HepG2 (cell line): ENCODE results near the gene EMILIN3. TPM values are rescaled to one million over a fixed set of nuclear protein-coding genes. Genes with fewer than 3 reads are reported as not detected.

Experiments
- EEA1 ChIP-seq: sonication (generic); formaldehyde crosslinking; IDR thresholded peaks from 2 replicates; pipeline ENCODE4 v1.5.1; 2020; ENCODE audit warnings: mild to moderate bottlenecking, missing genetic modification reagents, borderline replicate concordance
- ELF3 ChIP-seq: IDR thresholded peaks from 2 replicates; pipeline ENCODE4 v1.6.1; 2016; ENCODE audit warnings: missing genetic modification reagents, missing compliant biosample characterization
- HOXA5 ChIP-seq: sonication (generic); formaldehyde crosslinking; IDR thresholded peaks from 2 replicates; pipeline ENCODE4 v1.4.0; 2020; ENCODE audit warnings: missing genetic modification reagents
- KLF15 ChIP-seq: sonication (generic); formaldehyde crosslinking; IDR thresholded peaks from 2 replicates; pipeline ENCODE4 v1.8.1; 2023; ENCODE audit warnings: borderline replicate concordance, mild to moderate bottlenecking, inconsistent platforms, missing genetic modification reagents, mixed read lengths
- MYNN ChIP-seq: sonication (generic); formaldehyde crosslinking; IDR thresholded peaks from 2 replicates; pipeline ENCODE4 v1.4.0; 2020; ENCODE audit warnings: mild to moderate bottlenecking, low read depth, missing genetic modification reagents
- NFE2L1 ChIP-seq: sonication (generic); formaldehyde crosslinking; IDR thresholded peaks from 2 replicates; pipeline ENCODE4 v1.4.0; 2020; ENCODE audit warnings: missing genetic modification reagents, mild to moderate bottlenecking, borderline replicate concordance
- REPIN1 ChIP-seq: sonication (generic); formaldehyde crosslinking; IDR thresholded peaks from 2 replicates; pipeline ENCODE4 v1.8.0; 2022; ENCODE audit warnings: missing genetic modification reagents, low read depth, mild to moderate bottlenecking, borderline replicate concordance
- SAFB2 ChIP-seq: sonication (generic); formaldehyde crosslinking; IDR thresholded peaks from 2 replicates; pipeline ENCODE4 v1.5.1; 2020; ENCODE audit warnings: missing genetic modification reagents, low read depth, mild to moderate bottlenecking, borderline replicate concordance
- SETDB1 ChIP-seq: sonication (generic); formaldehyde crosslinking; IDR thresholded peaks from 2 replicates; pipeline ENCODE4 v1.5.1; 2020; ENCODE audit warnings: missing genetic modification reagents, mild to moderate bottlenecking, borderline replicate concordance
- SMARCE1 ChIP-seq: fragments of 450-650 bp; IDR thresholded peaks from 2 replicates; pipeline ENCODE4 v1.6.1; 2017; ENCODE audit warnings: borderline replicate concordance
- TBL1XR1 ChIP-seq: fragments of 150-350 bp; IDR thresholded peaks from 2 replicates; pipeline ENCODE4 v1.6.1; 2014; ENCODE audit warnings: borderline replicate concordance, low read length; ENCODE audit not compliant: partially characterized antibody
- THYN1 ChIP-seq: sonication (generic); formaldehyde crosslinking; IDR thresholded peaks from 2 replicates; pipeline ENCODE4 v1.8.1; 2023; ENCODE audit warnings: low read depth, mild to moderate bottlenecking, moderate library complexity, missing genetic modification reagents, borderline replicate concordance
- XBP1 ChIP-seq: sonication (generic); formaldehyde crosslinking; IDR thresholded peaks from 2 replicates; pipeline ENCODE4 v1.5.0; 2020; ENCODE audit warnings: missing genetic modification reagents
- ZBTB4 ChIP-seq: sonication (generic); formaldehyde crosslinking; IDR thresholded peaks from 2 replicates; pipeline ENCODE4 v1.4.0; 2020; ENCODE audit warnings: missing genetic modification reagents, mild to moderate bottlenecking, borderline replicate concordance
- ZFP36L2 ChIP-seq: sonication (generic); formaldehyde crosslinking; IDR thresholded peaks from 2 replicates; pipeline ENCODE4 v1.4.0; 2020; ENCODE audit warnings: missing genetic modification reagents
- ZKSCAN8 ChIP-seq: IDR thresholded peaks from 2 replicates; pipeline ENCODE4 v1.6.1; 2016; ENCODE audit warnings: borderline replicate concordance, missing genetic modification reagents, missing compliant biosample characterization
- ZNF749 ChIP-seq: sonication (generic); formaldehyde crosslinking; IDR thresholded peaks from 2 replicates; pipeline ENCODE4 v1.8.0; 2022; ENCODE audit warnings: mild to moderate bottlenecking, missing genetic modification reagents, moderate library complexity, borderline replicate concordance
- ZSCAN31 ChIP-seq: sonication (generic); formaldehyde crosslinking; IDR thresholded peaks from 2 replicates; pipeline ENCODE4 v1.5.0; 2020; ENCODE audit warnings: low read depth, mild to moderate bottlenecking, missing genetic modification reagents
- polyA plus RNA-seq, 8 experiments: library from polyadenylated mRNA; depleted of rRNA in 3 of 8; stranded (reverse) in 7 of 8; unstranded in 1 of 8; fragments of >200 nt; fragmentation: Illumina TruSeq in 4 of 8; extraction: Trizol in 4 of 8; gene quantifications; 2 replicates each; pipeline versions ENCODE4 v1.2.1 to v1.2.3, GENCODE V29; 2011 to 2016; ENCODE audit warnings: low read depth in 4 of 8, missing spikeins in 1 of 8, mixed read lengths in 1 of 8; ENCODE audit not compliant: insufficient read depth in 1 of 8
- total RNA-seq, 5 experiments: library from RNA; depleted of rRNA; stranded (reverse); fragments of >200 nt; fragmentation: Illumina TruSeq; extraction: Trizol; gene quantifications; 2 replicates each; pipeline ENCODE4 v1.2.3, GENCODE V29; 2016; ENCODE audit warnings: low read depth in 1 of 5
- TF ChIP-seq, protein P1 (sequence below): sonication (generic); formaldehyde crosslinking; conservative IDR thresholded peaks from 2 replicates; pipeline ENCODE4 v1.4.0; 2020; ENCODE audit warnings: missing genetic modification reagents
- TF ChIP-seq, protein P2 (sequence below): sonication (generic); formaldehyde crosslinking; IDR thresholded peaks from 2 replicates; pipeline ENCODE4 v1.9.0; 2021; ENCODE audit warnings: missing genetic modification reagents, mild to moderate bottlenecking, borderline replicate concordance
- TF ChIP-seq, protein P3 (sequence below): sonication (generic); formaldehyde crosslinking; IDR thresholded peaks from 2 replicates; pipeline ENCODE4 v1.9.0; 2021; ENCODE audit warnings: missing genetic modification reagents, borderline replicate concordance

Gene EMILIN3
- total and polyA plus RNA-seq, 2 of the 13 experiments (the other 11 are each of a cell fraction or from before 2014, with no cell fraction given) = 0.25 to 0.29 TPM

DNA sequence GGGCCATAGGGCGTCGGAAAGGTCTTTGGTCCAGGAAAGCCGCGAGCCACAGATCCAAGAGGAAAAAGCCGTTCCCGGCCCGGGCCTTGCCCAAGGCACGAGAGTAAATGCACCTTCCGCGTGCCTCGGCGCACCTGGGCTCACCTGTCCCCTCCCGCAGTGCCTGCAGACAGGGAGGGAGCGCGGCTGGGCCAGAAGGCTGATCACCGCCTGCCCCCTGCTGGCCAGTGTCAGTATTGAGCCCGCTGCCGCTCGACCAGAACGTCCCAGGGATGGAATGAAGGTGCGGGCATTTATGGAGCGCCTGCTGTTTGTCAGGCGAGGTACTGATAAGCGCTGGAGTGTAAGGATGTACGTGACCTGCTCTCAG lies 26.7 kb downstream of the EMILIN3 start (continued):
- TF ChIP-seq ZBTB4 (peak; percentile 93), XBP1 (CRISPR knock-in tag) (no peak), ZKSCAN8 (CRISPR knock-in tag) (peak; percentile 100), MYNN (CRISPR knock-in tag) (peak; percentile 42; the same call in 1 of the 2 replicates), ZSCAN31 (CRISPR knock-in tag) (peak; percentile 68; the same call in 1 of the 2 replicates), REPIN1 (peak; percentile 41; the same call in 1 of the 2 replicates), HOXA5 (CRISPR knock-in tag) (peak; percentile 54; the same call in 1 of the 2 replicates), NFE2L1 (CRISPR knock-in tag) (peak; percentile 41; the same call in 1 of the 2 replicates), SMARCE1 (no peak), TBL1XR1 (no peak), SAFB2 (CRISPR knock-in tag) (peak; percentile 70; the same call in 1 of the 2 replicates), ZFP36L2 (CRISPR knock-in tag) (no peak), EEA1 (CRISPR knock-in tag) (peak; percentile 86; the same call in 1 of the 2 replicates), ELF3 (CRISPR knock-in tag) (peak; percentile 59), SETDB1 (CRISPR knock-in tag) (no peak), THYN1 (CRISPR knock-in tag) (no peak), ZNF749 (0 out of 2 replicates have a peak, but pooled peaks have one; percentile 13), KLF15 (CRISPR knock-in tag) (no peak)
- TF ChIP-seq, protein P1, sequence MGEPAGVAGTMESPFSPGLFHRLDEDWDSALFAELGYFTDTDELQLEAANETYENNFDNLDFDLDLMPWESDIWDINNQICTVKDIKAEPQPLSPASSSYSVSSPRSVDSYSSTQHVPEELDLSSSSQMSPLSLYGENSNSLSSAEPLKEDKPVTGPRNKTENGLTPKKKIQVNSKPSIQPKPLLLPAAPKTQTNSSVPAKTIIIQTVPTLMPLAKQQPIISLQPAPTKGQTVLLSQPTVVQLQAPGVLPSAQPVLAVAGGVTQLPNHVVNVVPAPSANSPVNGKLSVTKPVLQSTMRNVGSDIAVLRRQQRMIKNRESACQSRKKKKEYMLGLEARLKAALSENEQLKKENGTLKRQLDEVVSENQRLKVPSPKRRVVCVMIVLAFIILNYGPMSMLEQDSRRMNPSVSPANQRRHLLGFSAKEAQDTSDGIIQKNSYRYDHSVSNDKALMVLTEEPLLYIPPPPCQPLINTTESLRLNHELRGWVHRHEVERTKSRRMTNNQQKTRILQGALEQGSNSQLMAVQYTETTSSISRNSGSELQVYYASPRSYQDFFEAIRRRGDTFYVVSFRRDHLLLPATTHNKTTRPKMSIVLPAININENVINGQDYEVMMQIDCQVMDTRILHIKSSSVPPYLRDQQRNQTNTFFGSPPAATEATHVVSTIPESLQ (CRISPR knock-in tag) = 0 out of 2 replicates have a peak, but pooled peaks have one; percentile 70
- TF ChIP-seq, protein P2, sequence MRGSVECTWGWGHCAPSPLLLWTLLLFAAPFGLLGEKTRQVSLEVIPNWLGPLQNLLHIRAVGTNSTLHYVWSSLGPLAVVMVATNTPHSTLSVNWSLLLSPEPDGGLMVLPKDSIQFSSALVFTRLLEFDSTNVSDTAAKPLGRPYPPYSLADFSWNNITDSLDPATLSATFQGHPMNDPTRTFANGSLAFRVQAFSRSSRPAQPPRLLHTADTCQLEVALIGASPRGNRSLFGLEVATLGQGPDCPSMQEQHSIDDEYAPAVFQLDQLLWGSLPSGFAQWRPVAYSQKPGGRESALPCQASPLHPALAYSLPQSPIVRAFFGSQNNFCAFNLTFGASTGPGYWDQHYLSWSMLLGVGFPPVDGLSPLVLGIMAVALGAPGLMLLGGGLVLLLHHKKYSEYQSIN (CRISPR knock-in tag) = no peak
- TF ChIP-seq, protein P3, sequence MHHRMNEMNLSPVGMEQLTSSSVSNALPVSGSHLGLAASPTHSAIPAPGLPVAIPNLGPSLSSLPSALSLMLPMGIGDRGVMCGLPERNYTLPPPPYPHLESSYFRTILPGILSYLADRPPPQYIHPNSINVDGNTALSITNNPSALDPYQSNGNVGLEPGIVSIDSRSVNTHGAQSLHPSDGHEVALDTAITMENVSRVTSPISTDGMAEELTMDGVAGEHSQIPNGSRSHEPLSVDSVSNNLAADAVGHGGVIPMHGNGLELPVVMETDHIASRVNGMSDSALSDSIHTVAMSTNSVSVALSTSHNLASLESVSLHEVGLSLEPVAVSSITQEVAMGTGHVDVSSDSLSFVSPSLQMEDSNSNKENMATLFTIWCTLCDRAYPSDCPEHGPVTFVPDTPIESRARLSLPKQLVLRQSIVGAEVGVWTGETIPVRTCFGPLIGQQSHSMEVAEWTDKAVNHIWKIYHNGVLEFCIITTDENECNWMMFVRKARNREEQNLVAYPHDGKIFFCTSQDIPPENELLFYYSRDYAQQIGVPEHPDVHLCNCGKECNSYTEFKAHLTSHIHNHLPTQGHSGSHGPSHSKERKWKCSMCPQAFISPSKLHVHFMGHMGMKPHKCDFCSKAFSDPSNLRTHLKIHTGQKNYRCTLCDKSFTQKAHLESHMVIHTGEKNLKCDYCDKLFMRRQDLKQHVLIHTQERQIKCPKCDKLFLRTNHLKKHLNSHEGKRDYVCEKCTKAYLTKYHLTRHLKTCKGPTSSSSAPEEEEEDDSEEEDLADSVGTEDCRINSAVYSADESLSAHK (CRISPR knock-in tag) = no peak
